HCT116 (cell line): ENCODE data around the gene IL32. TPM values are rescaled to one million over a fixed set of nuclear protein-coding genes. Genes with fewer than 3 reads are reported as not detected.

Source experiments
- ATAC-seq: fragments of 200-7000 bp; cut with Tn5 transposase; 2 replicates; pipeline ENCODE4 v1.9.1; 2020; ENCODE audit warnings: mild to moderate bottlenecking, moderate library complexity
- BruUV-seq: library from RNA; stranded (reverse); fragments of 400-500 nt; replicated peaks from 2 replicates; lab custom pipeline; 2021; lab: Mats Ljungman, UMichigan
- CTCF ChIA-PET: fragments of 300-600 bp; sonication (Branson Sonifier 250); formaldehyde crosslinking; loops from one replicate; lab custom pipeline; 2021; ENCODE audit warnings: antibody characterized with exemption; lab: Charles Lee
- POLR2A ChIA-PET: fragments of 300-600, 350-600 bp; sonication (Branson Sonifier 250); formaldehyde crosslinking; loops from one replicate; lab custom pipeline; 2021; ENCODE audit warnings: antibody characterized with exemption; lab: Charles Lee
- RAD21 ChIA-PET, 2 experiments: fragments of 300-600 bp; sonication (Branson Sonifier 250); formaldehyde crosslinking; loops; one replicate each; lab custom pipeline; 2023; ENCODE audit warnings: low total read pairs in 2 of 2; ENCODE audit not compliant: uncharacterized antibody in 2 of 2, unreplicated experiment in 2 of 2, low non-redundant PET in 1 of 2; lab: Charles Lee
- DNase-seq: peaks from one replicate; pipeline ENCODE4 v3.0.0-alpha.2; 2010; ENCODE audit warnings: low read depth, low spot score
- H2AFZ ChIP-seq: fragments of 200-600 bp; shearing (Covaris generic), sonication (generic); 2 replicates; pipeline ENCODE4 v1.6.1; 2017; ENCODE audit warnings: low read depth, mixed run types, mixed read lengths, antibody characterized with exemption, low read length; ENCODE audit not compliant: poor library complexity, severe bottlenecking
- H3K27ac ChIP-seq: 2 replicates; pipeline ENCODE4 v1.5.1; 2012; ENCODE audit warnings: low read depth, low read length
- H3K27me3 ChIP-seq: fragments of 200-600 bp; sonication (generic); 2 replicates; pipeline ENCODE4 v1.6.1; 2016; ENCODE audit warnings: mixed run types, low read length, mixed read lengths; ENCODE audit not compliant: insufficient read depth
- H3K36me3 ChIP-seq, 2 experiments: fragments of 200-500 bp in 1 of 2; fragments of 200-600 bp in 1 of 2; sonication (Bioruptor generic) in 1 of 2; sonication (generic) in 1 of 2; 2 replicates each; pipeline versions ENCODE4 v1.5.1 to v1.6.1; 2014 to 2016; ENCODE audit warnings: low read length in 2 of 2, inconsistent platforms in 1 of 2, mixed read lengths in 1 of 2, mixed run types in 1 of 2; ENCODE audit not compliant: insufficient read depth in 2 of 2, control insufficient read depth in 1 of 2
- H3K4me1 ChIP-seq, 2 experiments: fragments of 200-600 bp in 1 of 2; sonication (generic) in 1 of 2; 2 replicates each; pipeline versions ENCODE4 v1.5.1 to v1.6.1; 2012 to 2017; ENCODE audit warnings: low read length in 2 of 2, inconsistent platforms in 1 of 2, mild to moderate bottlenecking in 1 of 2, mixed read lengths in 1 of 2, mixed run types in 1 of 2, moderate library complexity in 1 of 2; ENCODE audit not compliant: insufficient read depth in 2 of 2, control insufficient read depth in 1 of 2
- H3K4me2 ChIP-seq: fragments of 200-600 bp; sonication (generic); 2 replicates; pipeline ENCODE4 v1.6.1; 2017; ENCODE audit warnings: mixed run types, low read length, mixed read lengths
- H3K4me3 ChIP-seq, 2 experiments: fragments of 200-600 bp in 1 of 2; sonication (generic) in 1 of 2; replicated peaks in 1 of 2; 2 replicates each; pipeline ENCODE4 v1.5.1; 2011 to 2016; ENCODE audit warnings: low read length in 2 of 2, control low read depth in 1 of 2, low read depth in 1 of 2, mild to moderate bottlenecking in 1 of 2, mixed read lengths in 1 of 2, mixed run types in 1 of 2
- H3K79me2 ChIP-seq: fragments of 200-600 bp; sonication (generic); 2 replicates; pipeline ENCODE4 v1.6.1; 2017; ENCODE audit warnings: mild to moderate bottlenecking, mixed run types, low read length, moderate library complexity, mixed read lengths; ENCODE audit not compliant: insufficient read depth
- H3K9ac ChIP-seq: fragments of 200-600 bp; sonication (generic); 2 replicates; pipeline ENCODE4 v1.6.1; 2016; ENCODE audit warnings: low read length, mixed read lengths
- H3K9me2 ChIP-seq: fragments of 200-600 bp; sonication (generic), shearing (Covaris generic); 2 replicates; pipeline ENCODE4 v1.6.1; 2017; ENCODE audit warnings: mixed run types, mild to moderate bottlenecking, moderate library complexity; ENCODE audit not compliant: insufficient read depth
- H3K9me3 ChIP-seq, 2 experiments: fragments of 200-500 bp in 1 of 2; fragments of 200-600 bp in 1 of 2; sonication (Bioruptor generic) in 1 of 2; sonication (generic) in 1 of 2; 2 replicates each; pipeline ENCODE4 v1.6.1; 2014 to 2017; ENCODE audit warnings: low read length in 2 of 2, mixed read lengths in 2 of 2, inconsistent platforms in 1 of 2, low read depth in 1 of 2, mild to moderate bottlenecking in 1 of 2, mixed run types in 1 of 2, moderate library complexity in 1 of 2; ENCODE audit not compliant: control insufficient read depth in 1 of 2, insufficient read depth in 1 of 2
- H4K20me1 ChIP-seq: fragments of 200-600 bp; sonication (generic), shearing (Covaris generic); 2 replicates; pipeline ENCODE4 v1.6.1; 2017; ENCODE audit warnings: mixed run types, mild to moderate bottlenecking, moderate library complexity; ENCODE audit not compliant: insufficient read depth
- CEBPB ChIP-seq: IDR thresholded peaks from 2 replicates; pipeline ENCODE4 v1.6.1; 2012; ENCODE audit warnings: low read depth
- POLR2A ChIP-seq: IDR thresholded peaks from 2 replicates; pipeline ENCODE4 v1.7.0; 2011; ENCODE audit warnings: borderline replicate concordance; ENCODE audit not compliant: insufficient read depth, insufficient read length; ENCODE audit errors: extremely low read depth
- POLR2AphosphoS5 ChIP-seq: IDR thresholded peaks from 2 replicates; pipeline ENCODE4 v1.6.1; 2011; ENCODE audit warnings: mild to moderate bottlenecking, low read depth, low read length, moderate library complexity
- RAD21 ChIP-seq: IDR thresholded peaks from 2 replicates; pipeline ENCODE4 v1.6.1; 2012; ENCODE audit warnings: low read depth, mild to moderate bottlenecking
- SP1 ChIP-seq: IDR thresholded peaks from 2 replicates; pipeline ENCODE4 v1.6.1; 2012; ENCODE audit warnings: low read depth
- TCF7L2 ChIP-seq: IDR thresholded peaks from 2 replicates; pipeline ENCODE4 v1.7.0; 2011; ENCODE audit warnings: borderline replicate concordance, inconsistent platforms; ENCODE audit not compliant: insufficient read depth, insufficient read length; ENCODE audit errors: extremely low read depth
- YY1 ChIP-seq: IDR thresholded peaks from 2 replicates; pipeline ENCODE4 v1.6.1; 2011; ENCODE audit warnings: low read length, low read depth, moderate library complexity, mild to moderate bottlenecking; ENCODE audit not compliant: insufficient replicate concordance; ENCODE audit errors: extremely low read depth
- ZFX ChIP-seq: fragments of 450-650 bp; IDR thresholded peaks from 2 replicates; pipeline ENCODE4 v1.6.1; 2017
- intact Hi-C: fragments of 100-400 bp; cut with micrococcal nuclease; formaldehyde crosslinking; loops from 2 replicates; pipeline ENCODE4 v1.10.0; 2022
- total RNA-seq: library from RNA; stranded (reverse); gene quantifications from one replicate; pipeline ENCODE4 v1.2.1, GENCODE V29; 2021; ENCODE audit not compliant: unreplicated experiment
- TF ChIP-seq, protein P1 (sequence below): IDR thresholded peaks from 2 replicates; pipeline ENCODE4 v1.6.1; 2011; ENCODE audit warnings: mild to moderate bottlenecking, low read length, moderate library complexity; ENCODE audit not compliant: insufficient replicate concordance; ENCODE audit errors: extremely low read depth

The IL32 gene
- total RNA-seq, 1 experiment from 2014 or later = 13.7 TPM

DNA sequence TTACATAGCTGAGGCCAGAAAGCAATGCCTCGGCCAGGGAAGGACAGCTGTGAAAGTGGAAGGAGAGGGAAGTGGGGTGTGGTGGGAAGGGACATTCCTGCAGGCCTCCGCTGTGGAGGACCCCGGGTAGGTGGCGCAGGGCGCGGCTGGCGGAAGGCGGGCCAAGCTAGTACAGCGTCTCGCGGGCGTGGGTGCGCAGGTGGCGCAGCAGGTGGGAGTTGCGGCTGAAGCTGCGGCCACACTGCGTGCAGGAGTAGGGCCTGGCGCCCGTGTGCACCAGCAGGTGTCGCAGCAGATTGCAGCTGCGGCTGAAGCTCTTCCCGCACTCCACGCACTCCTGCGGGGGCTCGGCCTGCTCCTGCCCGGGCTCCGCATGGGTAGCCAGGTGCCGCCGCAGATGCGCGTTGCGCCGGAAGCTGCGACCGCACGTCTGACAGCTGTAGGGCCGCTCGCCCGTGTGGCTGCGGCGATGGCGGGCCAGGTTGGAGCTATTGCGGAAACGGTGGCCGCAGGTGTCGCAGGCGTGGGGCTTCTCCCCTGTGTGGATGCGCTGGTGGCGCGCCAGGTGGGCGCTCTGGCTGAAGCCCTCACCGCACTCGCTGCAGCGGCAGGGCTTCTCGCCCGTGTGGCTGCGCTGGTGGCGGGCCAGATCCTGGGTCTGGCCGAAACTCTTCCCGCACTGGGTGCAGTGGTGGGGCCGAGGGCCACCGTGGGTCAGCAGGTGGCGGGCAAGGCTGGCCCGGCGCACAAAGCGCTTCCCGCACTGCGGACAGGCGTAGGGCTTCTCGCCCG is 23.7 kb downstream of the IL32 start:
- Histone ChIP-seq H3K4me2 (no peak overlapping the region), H4K20me1 (no peaks in the 10 kb centered on the region), H3K9me3 (no peaks in the 10 kb centered on the region), H3K79me2 (no peaks in the 10 kb centered on the region), H3K4me1 (no peaks in the 10 kb centered on the region), H3K9me2 (no peaks in the 10 kb centered on the region), H3K36me3 (no peaks in the 10 kb centered on the region), H2AFZ (no peak overlapping the region), H3K27ac (no peak overlapping the region), H3K9ac (no peak overlapping the region), H3K4me3 (no peak overlapping the region), H3K27me3 (no peaks in the 10 kb centered on the region)
- ChIA-PET CTCF (no interaction called here), POLR2A (no interaction called here), RAD21 (no interaction called here)
- DNase-seq (no peak), ATAC-seq (no peak)
- no peak for TF ChIP-seq TCF7L2
- no peak for TF ChIP-seq CEBPB
- no peak for TF ChIP-seq RAD21
- TF ChIP-seq SP1 = no peak
- TF ChIP-seq, protein P1, sequence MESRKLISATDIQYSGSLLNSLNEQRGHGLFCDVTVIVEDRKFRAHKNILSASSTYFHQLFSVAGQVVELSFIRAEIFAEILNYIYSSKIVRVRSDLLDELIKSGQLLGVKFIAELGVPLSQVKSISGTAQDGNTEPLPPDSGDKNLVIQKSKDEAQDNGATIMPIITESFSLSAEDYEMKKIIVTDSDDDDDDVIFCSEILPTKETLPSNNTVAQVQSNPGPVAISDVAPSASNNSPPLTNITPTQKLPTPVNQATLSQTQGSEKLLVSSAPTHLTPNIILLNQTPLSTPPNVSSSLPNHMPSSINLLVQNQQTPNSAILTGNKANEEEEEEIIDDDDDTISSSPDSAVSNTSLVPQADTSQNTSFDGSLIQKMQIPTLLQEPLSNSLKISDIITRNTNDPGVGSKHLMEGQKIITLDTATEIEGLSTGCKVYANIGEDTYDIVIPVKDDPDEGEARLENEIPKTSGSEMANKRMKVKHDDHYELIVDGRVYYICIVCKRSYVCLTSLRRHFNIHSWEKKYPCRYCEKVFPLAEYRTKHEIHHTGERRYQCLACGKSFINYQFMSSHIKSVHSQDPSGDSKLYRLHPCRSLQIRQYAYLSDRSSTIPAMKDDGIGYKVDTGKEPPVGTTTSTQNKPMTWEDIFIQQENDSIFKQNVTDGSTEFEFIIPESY = no peak
- no peak for TF ChIP-seq POLR2AphosphoS5
- no peak for TF ChIP-seq YY1
- TF ChIP-seq POLR2A = no peak
- TF ChIP-seq ZFX = no peak
- intact Hi-C loops = no loop called here
- BruUV-seq = no TSS peak
